ENCODE results near the gene EMILIN1.

EMILIN1 gene

DNA sequence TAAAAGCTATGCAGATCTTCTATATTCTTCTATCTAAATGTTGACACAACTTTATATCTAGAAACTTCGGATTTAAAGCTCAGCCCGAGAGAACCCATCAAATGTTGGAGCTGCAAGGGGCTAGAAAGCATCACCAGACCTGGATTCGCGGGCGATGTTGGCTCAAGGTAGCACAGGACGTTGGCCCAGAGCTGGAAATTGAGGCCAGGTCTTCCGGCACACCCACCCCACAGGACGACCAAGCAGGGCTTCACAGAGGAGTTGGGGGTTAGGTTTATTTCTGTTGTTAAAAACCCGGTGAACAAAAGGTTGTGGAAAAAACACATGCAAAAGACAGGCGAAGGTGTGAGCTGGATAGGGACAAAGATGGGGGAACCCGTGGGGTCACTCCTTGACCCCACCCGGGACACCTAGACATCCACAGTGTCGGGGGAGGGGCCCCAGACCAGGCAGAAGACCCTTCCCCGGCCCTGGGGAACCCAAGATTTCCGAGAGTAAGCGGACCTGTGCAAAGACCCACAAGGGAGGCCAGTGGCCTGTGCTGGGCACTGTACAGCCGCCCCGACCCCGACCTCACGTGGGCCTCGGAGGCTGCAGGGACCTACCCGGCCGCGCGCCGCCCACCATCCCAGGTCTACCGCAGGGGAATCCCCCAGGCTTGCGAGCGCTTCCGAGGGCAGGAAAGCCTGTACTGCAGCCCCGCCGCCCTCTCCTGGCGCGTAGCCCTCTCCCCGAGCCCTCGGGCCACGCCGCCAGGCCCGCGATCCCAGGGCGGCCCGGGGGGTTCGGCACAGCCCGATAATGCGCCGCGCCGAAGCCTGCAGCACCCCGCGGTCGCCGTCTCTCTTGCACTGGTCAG lies 28.8 kb upstream of the EMILIN1 start:
- intact Hi-C loops (cut with micrococcal nuclease), result loop anchor here (2.0 kb wide), 1 partner anchor 31 kb away; no protein-coding TSS in a partner anchor
- H3K4me3 Mint-ChIP-seq, result peak overlapping the region; percentile 91
- peak overlapping the region; percentile 80 for H3K27ac Mint-ChIP-seq
- peaks cover 27% of the 10 kb centered on the region for H3K4me1 Mint-ChIP-seq (ENCODE audit: low read depth)
- no peaks in the 10 kb centered on the region for H3K9me3 Mint-ChIP-seq
- H3K36me3 Mint-ChIP-seq (ENCODE audit: low read depth), result peaks cover 30% of the 10 kb centered on the region
- H3K27me3 Mint-ChIP-seq, result peaks cover 6% of the 10 kb centered on the region

DNA sequence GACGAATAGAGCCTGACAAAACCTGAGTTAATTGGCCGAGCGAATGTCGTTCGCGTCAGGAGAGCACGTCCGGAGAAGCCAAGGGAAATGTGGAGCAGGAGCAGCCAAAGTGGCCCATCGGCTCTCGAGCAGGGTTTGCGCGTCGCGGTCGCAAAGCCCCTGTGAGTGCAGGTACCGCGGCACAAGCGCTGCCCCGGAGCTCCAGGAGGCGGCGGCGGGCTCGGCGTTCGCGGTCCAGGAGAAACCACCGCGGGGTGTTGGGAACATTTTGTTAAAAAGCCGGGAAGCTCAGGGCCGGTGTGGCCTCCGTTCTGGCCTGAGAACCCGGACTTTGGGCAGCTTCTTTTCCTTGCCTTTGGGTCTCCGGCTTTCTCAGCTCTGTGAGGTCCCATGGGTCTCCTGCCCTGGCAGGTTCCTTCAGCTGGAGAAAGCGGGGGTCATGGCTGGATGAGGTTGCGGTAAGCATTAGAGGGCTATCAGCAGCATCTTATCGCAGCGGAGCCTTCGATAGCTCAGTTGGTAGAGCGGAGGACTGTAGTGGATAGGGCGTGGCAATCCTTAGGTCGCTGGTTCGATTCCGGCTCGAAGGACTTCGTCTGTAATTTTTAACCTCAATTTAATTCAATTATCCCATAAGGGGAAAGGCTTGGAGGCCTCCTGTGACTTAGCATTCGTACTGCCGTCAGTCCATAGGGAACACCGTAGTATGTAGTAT lies 28.0 kb upstream of the EMILIN1 start:
- Mint-ChIP-seq H3K27ac (peak overlapping the region; percentile 80), H3K9me3 (no peaks in the 10 kb centered on the region), H3K36me3 (ENCODE audit: low read depth) (peaks cover 38% of the 10 kb centered on the region), H3K27me3 (peaks cover 6% of the 10 kb centered on the region), H3K4me3 (peak overlapping the region; percentile 91), H3K4me1 (ENCODE audit: low read depth) (peaks cover 27% of the 10 kb centered on the region)
- intact Hi-C loops (cut with micrococcal nuclease), result loop anchor here (2.0 kb wide), 1 partner anchor 30 kb away; no protein-coding TSS in a partner anchor

DNA sequence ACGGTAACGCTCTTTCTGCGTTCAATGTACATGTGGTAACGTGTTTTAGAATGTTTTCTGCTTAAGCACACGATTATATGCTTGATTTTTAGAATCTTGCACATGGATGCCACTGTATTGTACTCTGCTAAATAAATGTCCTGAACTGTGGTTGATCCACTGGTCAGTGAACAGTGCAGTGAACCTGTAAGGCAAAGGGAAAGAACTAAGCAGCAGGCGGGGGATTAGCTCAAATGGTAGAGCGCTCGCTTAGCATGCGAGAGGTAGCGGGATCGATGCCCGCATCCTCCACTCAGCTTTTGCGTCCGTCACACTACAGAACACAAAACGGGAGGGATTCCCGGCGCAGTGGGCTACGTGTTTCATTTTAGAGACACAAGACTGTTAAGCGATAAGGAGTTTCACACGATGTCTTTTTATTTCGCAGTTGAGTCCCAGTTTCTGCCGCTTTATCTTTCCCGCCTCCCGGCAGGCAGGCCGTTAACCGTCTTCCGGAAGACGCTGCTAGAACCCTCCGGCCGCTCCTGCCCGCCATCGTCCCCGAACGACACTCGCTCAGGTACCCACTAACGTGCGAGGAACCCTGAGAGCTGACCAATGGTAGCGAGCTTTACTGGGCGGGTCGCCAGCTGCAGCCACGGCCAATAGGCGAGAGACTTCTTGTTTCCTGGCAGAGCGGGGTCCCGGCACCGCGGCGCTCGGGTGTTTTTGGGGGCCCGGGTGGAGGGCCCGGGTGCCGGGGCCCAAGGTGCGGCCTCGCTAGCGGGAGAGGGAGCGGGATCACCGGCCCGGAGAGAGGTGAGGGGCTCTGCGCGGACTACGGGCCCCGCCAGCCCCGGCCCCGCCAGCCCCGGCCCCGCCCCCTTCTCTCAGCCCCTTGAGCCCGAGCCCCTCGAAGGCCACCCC lies 27.2 kb upstream of the EMILIN1 start, which contains the start of gene AGBL5:
Gene AGBL5 (plus strand): TSS at position 673 of the 906 bp plus-strand sequence. CDS start 1,291 bp downstream, outside the sequence.
- intact Hi-C loops (cut with micrococcal nuclease), result loop anchor here (1.0 to 2.0 kb wide), 2 partner anchors 19 to 30 kb away; partner anchors contain the start of gene TMEM214
- H3K36me3 Mint-ChIP-seq (ENCODE audit: low read depth), result peaks cover 46% of the 10 kb centered on the region
- H3K4me3 Mint-ChIP-seq, result peak within 1 kb of the TSS; percentile 91
- peaks cover 27% of the 10 kb centered on the region for H3K4me1 Mint-ChIP-seq (ENCODE audit: low read depth)
- H3K27ac Mint-ChIP-seq, result peak within 1 kb of the TSS; percentile 80
- peaks cover 6% of the 10 kb centered on the region for H3K27me3 Mint-ChIP-seq
- no peaks in the 10 kb centered on the region for H3K9me3 Mint-ChIP-seq

DNA sequence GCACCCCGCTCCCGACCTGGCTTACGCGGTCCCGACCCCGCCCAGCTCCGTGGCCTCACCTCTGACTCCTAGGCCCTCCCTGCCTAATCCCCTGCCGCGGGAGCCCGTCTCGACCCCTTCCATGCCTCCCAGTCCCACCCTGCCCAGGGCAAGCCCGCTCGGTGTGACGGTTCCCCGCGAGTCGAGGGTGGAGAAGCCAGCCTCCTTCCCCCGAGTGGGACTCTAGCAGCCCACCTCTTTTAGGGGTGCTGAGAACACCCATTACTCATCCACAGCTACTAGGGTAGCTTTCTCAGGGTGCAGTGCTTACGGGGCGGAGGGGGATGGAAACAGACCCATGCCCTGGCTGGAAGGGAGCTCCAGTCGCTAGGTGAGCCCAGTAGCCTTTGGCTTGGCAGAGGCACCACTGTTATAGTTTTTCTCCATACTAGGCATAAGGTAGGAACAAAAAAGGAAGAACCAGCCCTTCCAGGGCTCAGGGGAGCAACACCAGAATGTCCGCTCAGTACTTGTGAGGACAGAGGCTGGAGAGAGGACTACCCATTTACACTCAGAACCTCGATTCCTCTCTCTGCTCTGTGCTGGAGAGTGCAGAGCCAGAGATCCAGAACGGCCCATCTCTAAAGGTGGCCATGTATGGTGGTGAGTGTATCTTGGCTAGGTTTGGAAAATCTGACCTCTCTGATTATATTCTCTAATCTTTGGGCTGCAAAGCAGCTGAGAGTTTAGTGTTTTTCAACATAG lies 26.3 kb upstream of the EMILIN1 start:
- peaks cover 27% of the 10 kb centered on the region for H3K4me1 Mint-ChIP-seq (ENCODE audit: low read depth)

DNA sequence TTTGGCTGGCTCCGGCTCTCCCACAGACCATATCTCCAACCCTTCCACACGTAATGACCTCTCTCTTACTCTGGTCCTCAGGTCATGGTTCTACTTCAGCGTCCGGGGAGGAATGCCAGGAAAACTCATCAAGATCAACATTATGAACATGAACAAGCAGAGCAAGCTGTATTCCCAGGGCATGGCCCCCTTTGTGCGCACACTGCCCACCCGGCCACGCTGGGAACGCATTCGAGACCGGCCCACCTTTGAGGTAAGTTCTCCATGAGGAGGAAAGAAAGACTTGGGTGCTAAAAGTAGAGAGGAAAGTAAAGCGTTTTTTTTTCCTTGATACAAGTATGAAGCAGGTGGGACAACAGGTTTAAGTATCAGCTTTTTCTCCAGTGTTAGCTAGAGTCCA lies 25.1 kb upstream of the EMILIN1 start:
- peaks cover 6% of the 10 kb centered on the region for H3K27me3 Mint-ChIP-seq
- no peaks in the 10 kb centered on the region for H3K9me3 Mint-ChIP-seq
- no peak overlapping the region for H3K27ac Mint-ChIP-seq
- H3K36me3 Mint-ChIP-seq (ENCODE audit: low read depth), result peaks cover 65% of the 10 kb centered on the region
- no peak overlapping the region for H3K4me3 Mint-ChIP-seq
- intact Hi-C loops (cut with micrococcal nuclease), result no loop called here
- peaks cover 27% of the 10 kb centered on the region for H3K4me1 Mint-ChIP-seq (ENCODE audit: low read depth)

More for the DNA sequence above, 26.3 kb upstream of the EMILIN1 start:
- Mint-ChIP-seq H3K27ac (peak overlapping the region; percentile 80), H3K27me3 (peaks cover 6% of the 10 kb centered on the region), H3K36me3 (ENCODE audit: low read depth) (peaks cover 53% of the 10 kb centered on the region), H3K4me3 (peak overlapping the region; percentile 91), H3K9me3 (no peaks in the 10 kb centered on the region)
- intact Hi-C loops (cut with micrococcal nuclease), result loop anchor here (1.0 to 2.0 kb wide), 2 partner anchors 20 to 29 kb away; partner anchors contain the start of gene TMEM214

DNA sequence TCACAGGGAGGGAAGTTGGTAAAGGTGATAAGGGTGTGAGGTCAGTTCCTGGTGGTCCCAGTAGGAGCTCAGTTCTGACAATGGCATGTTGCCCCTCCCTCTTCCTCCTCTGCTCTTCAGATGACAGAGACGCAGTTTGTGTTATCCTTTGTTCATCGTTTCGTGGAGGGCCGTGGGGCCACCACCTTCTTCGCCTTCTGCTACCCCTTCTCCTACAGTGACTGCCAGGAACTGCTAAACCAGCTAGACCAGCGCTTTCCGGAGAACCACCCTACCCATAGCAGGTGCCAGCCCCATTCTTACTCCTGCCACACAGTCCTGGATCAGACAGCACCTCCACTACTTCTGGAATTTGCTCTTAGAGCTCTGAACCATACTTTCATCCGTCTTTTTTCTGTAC lies 24.6 kb upstream of the EMILIN1 start:
- H3K4me3 Mint-ChIP-seq, result no peak overlapping the region
- no peak overlapping the region for H3K27ac Mint-ChIP-seq
- peaks cover 27% of the 10 kb centered on the region for H3K4me1 Mint-ChIP-seq (ENCODE audit: low read depth)
- H3K27me3 Mint-ChIP-seq, result peaks cover 4% of the 10 kb centered on the region
- peaks cover 70% of the 10 kb centered on the region for H3K36me3 Mint-ChIP-seq (ENCODE audit: low read depth)
- intact Hi-C loops (cut with micrococcal nuclease), result no loop called here
- no peaks in the 10 kb centered on the region for H3K9me3 Mint-ChIP-seq

DNA sequence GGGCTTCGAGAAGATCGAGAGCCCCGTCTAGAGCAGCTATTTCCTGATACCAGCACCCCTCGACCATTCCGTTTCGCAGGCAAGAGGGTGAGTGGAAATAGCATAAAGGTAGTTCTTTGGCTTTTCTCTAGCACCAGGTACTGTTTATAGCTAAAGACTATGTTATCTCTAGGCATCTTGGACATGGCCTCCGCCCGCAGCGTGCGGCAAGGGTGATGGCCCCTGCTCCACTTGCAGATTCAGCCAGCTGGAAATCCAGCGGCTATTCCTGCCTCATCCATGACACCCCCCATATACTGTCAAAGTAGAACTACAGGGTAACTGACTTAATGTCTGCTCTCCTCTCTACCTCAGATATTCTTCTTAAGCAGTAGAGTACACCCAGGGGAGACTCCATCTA lies 23.7 kb upstream of the EMILIN1 start:
- H3K4me1 Mint-ChIP-seq (ENCODE audit: low read depth), result peaks cover 26% of the 10 kb centered on the region
- peaks cover 79% of the 10 kb centered on the region for H3K36me3 Mint-ChIP-seq (ENCODE audit: low read depth)
- no peaks in the 10 kb centered on the region for H3K9me3 Mint-ChIP-seq
- no peak overlapping the region for H3K4me3 Mint-ChIP-seq
- no peaks in the 10 kb centered on the region for H3K27me3 Mint-ChIP-seq
- H3K27ac Mint-ChIP-seq, result no peak overlapping the region
- intact Hi-C loops (cut with micrococcal nuclease), result no loop called here

DNA sequence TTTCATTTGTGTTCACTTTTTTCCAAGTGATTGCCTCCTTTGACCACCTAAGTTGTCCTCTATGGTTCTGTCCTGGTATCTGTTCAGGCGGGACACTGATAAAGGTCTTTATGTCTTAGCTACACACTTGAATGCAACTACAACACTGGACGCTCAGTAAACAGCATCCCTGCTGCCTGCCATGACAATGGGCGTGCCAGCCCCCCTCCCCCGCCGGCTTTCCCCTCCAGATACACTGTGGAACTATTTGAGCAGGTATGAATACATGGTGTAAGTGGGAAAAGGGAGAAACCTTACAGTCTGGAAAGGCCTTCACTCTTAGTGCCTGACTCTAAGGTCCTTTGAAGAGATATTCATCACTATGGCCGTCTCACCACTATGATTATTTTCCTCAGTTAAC lies 21.2 kb upstream of the EMILIN1 start:
- Mint-ChIP-seq H3K9me3 (no peaks in the 10 kb centered on the region), H3K27me3 (no peaks in the 10 kb centered on the region), H3K36me3 (ENCODE audit: low read depth) (peaks cover 73% of the 10 kb centered on the region), H3K4me3 (no peak overlapping the region), H3K27ac (no peak overlapping the region), H3K4me1 (ENCODE audit: low read depth) (peaks cover 21% of the 10 kb centered on the region)
- intact Hi-C loops (cut with micrococcal nuclease), result no loop called here

DNA sequence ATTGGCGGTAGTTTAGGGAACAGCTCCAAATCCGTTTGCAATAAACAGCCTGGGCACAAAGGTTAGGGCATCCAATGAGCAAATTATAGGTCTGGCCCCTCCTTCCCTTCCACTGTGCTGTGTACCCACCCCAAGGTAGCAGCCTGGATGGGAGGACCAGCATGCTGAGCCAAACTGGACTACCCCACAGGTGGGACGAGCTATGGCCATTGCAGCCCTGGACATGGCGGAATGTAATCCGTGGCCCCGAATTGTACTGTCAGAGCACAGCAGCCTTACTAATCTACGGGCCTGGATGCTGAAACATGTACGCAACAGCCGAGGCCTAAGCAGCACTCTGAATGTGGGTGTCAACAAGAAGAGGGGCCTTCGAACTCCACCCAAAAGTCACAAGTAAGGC lies 20.2 kb upstream of the EMILIN1 start:
- H3K4me1 Mint-ChIP-seq (ENCODE audit: low read depth), result peaks cover 29% of the 10 kb centered on the region
- H3K9me3 Mint-ChIP-seq, result no peaks in the 10 kb centered on the region
- H3K4me3 Mint-ChIP-seq, result no peak overlapping the region
- H3K27ac Mint-ChIP-seq, result no peak overlapping the region
- H3K27me3 Mint-ChIP-seq, result no peaks in the 10 kb centered on the region
- intact Hi-C loops (cut with micrococcal nuclease), result no loop called here
- peaks cover 82% of the 10 kb centered on the region for H3K36me3 Mint-ChIP-seq (ENCODE audit: low read depth)

DNA sequence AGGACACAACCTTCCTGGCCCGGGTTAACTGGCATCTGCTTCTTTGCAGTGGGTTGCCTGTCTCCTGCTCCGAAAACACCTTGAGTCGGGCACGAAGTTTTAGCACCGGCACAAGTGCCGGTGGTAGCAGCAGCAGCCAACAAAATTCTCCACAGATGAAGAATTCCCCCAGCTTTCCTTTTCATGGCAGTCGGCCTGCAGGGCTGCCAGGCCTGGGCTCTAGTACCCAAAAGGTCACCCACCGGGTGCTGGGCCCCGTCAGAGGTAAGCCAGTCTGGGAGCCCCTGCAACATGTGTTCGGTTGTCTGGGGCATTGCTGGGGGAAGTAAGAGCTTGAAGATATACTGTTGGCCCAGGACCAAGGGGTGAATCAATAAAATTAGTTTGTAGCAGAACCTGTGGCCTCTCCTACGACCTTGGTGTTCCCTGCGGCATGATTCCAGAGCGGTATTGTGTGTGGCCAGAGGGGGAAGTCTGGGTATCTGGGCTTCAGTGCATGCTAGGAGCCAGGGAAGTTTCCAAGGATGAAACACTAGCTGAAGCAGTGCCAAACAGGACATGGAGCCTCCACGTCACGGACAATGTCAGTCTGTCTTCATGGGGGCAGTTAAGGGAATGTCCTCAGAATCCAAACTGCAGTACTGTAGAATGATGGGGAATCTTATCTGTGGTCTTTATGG lies 19.1 kb upstream of the EMILIN1 start:
- Mint-ChIP-seq H3K36me3 (ENCODE audit: low read depth) (peaks cover 80% of the 10 kb centered on the region), H3K27ac (no peak overlapping the region)
- intact Hi-C loops (cut with micrococcal nuclease), result no loop called here

DNA sequence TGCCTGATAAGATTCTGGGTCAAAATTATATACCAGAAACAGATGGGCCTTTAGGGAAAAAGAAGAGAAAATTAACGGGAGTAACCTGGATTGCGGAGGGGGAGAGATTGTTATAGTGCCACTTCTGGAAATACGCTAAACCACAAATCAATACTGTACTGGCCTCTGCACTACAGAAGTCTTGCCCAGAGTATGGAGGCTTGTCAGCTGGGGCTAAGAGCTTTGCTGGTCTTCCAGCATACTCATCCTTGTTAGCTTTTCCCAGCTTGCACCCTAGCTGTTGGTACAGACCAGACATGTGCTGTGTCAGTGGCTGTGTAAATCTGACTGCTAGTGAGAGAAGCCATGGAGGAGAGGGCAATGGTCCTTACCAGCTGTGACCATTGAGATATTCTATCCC lies 18.1 kb upstream of the EMILIN1 start:
- Mint-ChIP-seq H3K36me3 (ENCODE audit: low read depth) (peaks cover 80% of the 10 kb centered on the region), H3K4me3 (no peak overlapping the region), H3K9me3 (no peaks in the 10 kb centered on the region), H3K27me3 (no peaks in the 10 kb centered on the region), H3K27ac (no peak overlapping the region), H3K4me1 (ENCODE audit: low read depth) (peaks cover 39% of the 10 kb centered on the region)
- intact Hi-C loops (cut with micrococcal nuclease), result no loop called here

More for the DNA sequence above, 19.1 kb upstream of the EMILIN1 start:
- H3K4me3 Mint-ChIP-seq, result no peak overlapping the region
- no peaks in the 10 kb centered on the region for H3K27me3 Mint-ChIP-seq
- H3K9me3 Mint-ChIP-seq, result no peaks in the 10 kb centered on the region
- H3K4me1 Mint-ChIP-seq (ENCODE audit: low read depth), result peaks cover 38% of the 10 kb centered on the region

DNA sequence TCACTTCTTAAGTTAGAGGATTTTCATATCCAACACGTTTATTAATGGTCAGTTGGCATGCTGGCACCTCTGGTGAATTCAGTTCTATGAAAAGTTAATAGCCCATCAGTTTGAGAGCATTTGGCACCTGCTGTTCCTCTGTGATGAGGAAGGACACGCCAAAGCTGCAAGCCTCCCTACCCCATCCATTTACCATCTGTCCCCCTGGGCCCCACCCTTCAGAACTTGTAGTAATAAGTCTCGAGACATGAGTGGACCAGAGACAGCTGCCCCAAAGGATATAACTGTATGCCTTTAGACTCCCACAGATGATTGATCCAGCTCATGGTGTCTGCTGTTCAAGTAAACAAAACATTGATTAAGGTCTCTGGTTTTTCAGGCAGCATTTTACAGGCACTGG lies 13.3 kb upstream of the EMILIN1 start:
- H3K4me3 Mint-ChIP-seq, result no peak overlapping the region
- intact Hi-C loops (cut with micrococcal nuclease), result no loop called here
- no peak overlapping the region for H3K27ac Mint-ChIP-seq
- H3K4me1 Mint-ChIP-seq (ENCODE audit: low read depth), result peaks cover 53% of the 10 kb centered on the region
- H3K36me3 Mint-ChIP-seq (ENCODE audit: low read depth), result peaks cover 81% of the 10 kb centered on the region
- no peaks in the 10 kb centered on the region for H3K27me3 Mint-ChIP-seq
- H3K9me3 Mint-ChIP-seq, result no peaks in the 10 kb centered on the region

Data from dendritic cell treated with granulocyte-macrophage colony-stimulating factor and Interleukin-4, amounts not matched to agents 40 ng/mL and 50 ng/mL, for 4 days (primary cell).